Muscle of back (tissue), 11 donors: ENCODE measurements around the gene SLCO3A1. TPM values are rescaled to one million over a fixed set of nuclear protein-coding genes. Genes with fewer than 3 reads are reported as not detected.

Experiments used
- DNase-seq, 3 donors: peaks; one replicate each; pipeline versions ENCODE4 v3.0.0 to v3.0.0-alpha.2; 2013
- polyA plus RNA-seq, 10 donors: library from polyadenylated mRNA; unstranded; fragments of 120-200 nt; gene quantifications; one replicate each; pipeline ENCODE4 v1.2.1, GENCODE V29; 2013; ENCODE audit not compliant: insufficient read length in 10 of 10

SLCO3A1 gene
- polyA plus RNA-seq, 10 donors = 5.0 to 8.7 (median 6.5) TPM

DNA sequence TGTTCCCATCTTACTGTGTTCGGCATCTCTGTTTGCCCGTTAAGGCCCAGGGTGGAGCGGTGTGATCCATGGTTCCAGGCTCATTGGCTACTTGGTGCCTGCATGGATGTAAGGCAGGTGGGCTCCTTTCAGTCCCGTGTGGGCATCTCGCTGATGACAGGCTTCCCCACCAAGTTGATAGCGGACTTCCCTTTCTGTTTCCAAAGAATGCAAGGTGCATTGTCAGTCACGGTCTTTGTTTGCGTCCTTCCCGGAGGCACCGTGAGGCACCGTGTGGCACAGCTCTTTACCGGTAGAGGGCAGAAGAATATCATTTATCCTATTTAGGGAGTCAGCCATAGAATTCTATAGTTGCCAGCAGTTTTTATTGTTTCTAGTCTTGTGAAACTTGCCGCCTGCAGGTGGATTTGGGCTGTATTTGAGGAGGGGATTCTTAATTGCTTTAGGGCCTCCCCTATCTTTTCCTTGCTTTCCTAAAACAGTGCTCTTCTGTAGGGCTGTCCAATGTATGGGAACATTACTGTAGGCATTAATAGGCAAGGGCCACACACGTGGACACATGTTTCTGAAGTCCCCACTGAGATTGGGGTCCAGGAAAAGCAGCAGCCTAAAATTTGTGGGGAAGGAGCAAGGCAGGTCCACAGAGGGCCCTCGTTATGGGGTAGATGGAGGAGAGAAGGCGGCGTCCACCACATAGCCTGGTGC lies 244.1 kb downstream of the SLCO3A1 start:
- peak; percentile 45 to 78 (median 66) for DNase-seq

DNA sequence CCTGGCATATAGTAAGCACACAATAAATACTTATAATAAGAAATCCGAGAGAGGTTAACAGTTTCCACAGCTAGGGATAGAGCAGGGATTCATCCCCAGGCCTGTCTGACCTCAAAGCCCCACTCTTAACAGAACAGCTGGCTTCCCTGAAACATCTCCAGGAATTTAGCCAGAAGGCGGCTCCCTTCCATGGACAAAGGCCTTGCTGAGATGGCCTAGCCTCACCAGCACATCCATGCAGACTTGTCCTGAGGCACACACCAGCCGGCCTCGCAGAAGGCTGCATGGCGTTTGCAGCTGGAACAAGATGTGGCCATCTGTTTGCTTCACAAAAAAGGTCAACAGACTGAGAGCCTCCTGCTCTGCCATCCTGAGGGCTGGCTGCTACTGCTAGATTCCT lies 245.4 kb downstream of the SLCO3A1 start:
- peak; percentile 47 to 80 (median 69) for DNase-seq

DNA sequence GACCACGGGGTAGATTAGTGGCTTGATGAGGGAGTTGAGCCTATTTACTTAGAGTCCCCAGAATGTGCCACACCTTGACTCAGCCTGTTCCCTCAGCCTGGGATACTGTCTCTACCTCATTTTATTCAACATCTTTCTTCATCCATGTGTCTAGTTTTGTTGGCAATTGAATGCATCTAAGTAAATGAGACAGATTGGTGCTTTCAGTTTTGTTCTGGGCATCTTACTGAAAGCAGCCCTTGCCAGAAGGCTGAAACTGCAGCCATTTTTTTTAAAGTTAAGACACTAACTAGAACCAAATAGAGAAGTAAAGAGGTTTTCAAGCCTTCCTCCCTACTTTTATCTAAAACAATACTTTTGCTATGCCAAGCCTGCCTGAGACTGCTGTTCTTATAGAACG lies 246.8 kb downstream of the SLCO3A1 start:
- no peak for DNase-seq

DNA sequence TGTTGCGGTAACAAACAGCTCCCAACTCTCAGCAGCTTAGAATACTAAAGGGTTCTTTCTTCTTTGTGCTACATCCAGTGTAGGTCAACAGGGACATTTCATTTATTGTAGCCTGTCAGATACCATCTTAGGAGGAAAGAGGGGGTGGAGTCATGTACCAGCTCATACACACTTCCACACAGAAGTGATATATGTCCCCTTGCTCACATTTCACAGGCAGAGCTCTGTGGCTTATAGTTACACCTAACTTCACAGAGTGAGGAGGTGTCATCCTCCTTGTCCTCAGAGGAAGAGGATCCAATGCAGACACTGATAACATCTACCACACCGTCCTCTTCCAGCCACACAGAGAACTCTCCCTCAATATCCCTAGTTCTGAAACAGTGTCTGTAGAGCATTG lies 247.2 kb downstream of the SLCO3A1 start:
- DNase-seq = no peak

DNA sequence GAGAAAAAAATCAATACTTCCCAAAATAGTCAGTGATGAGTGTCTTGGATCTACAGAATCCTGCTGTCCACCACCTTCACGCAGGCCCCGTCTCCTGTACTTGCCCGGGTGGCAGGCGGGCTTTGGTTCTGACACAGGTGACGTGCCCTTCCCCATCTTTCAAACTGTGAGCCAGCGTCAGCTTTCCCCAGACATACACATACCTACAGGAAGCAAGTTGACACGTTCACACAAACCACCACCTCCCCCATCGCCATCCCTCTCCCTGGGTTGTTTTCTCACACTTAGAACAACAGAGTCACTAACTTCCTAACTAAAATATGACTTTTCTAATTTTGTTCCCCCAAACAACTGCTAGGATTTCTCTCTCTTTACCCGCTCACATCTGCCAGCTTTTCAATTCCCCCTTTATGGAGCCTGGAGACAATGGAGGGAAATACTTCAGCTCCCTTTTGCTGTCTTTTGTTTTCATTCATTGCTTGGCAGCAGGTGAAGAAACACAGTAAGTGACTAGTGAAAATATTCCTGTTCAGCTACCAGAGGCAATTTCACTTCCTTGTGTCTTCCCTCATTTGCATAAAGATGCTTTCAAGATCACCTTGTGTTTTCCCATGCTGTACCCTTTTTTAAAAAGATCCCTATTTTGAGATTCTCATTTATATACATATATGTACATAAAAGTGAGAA lies 248.3 kb downstream of the SLCO3A1 start:
- no peak for DNase-seq

DNA sequence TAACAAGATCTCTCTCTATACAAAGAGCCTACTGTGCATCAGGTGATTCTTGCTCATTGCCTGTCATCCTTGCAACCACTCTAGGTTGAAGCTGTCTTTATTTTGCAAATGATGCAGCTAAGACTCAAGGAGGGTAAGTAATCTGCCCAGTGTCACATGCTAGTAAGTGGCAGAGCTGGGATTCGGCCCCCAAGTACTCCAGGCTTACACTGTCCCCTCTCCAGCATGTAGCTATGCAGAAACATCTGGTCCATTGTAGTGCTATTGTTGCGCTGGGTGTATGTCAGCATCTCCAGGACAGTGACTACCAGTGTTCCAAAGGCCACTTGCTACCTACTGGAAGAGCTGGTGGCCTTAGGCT lies 248.9 kb downstream of the SLCO3A1 start:
- no peak for DNase-seq

DNA sequence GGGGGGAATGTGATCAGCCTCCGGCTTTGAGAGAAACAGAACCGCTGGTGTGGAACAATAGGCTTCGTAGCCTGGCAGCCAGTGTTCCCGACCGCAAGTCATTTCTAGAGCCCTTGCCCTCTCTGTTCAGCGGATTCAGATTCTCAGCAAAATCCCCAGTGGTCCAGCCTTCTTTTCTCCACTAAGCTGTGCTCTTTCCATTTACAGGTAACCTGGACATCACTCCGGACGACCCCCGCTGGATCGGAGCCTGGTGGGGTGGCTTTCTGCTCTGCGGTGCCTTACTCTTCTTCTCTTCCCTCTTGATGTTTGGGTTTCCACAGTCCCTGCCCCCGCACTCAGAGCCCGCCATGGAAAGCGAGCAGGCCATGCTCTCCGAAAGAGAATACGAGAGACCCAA lies 250.6 kb downstream of the SLCO3A1 start:
- no peak for DNase-seq

DNA sequence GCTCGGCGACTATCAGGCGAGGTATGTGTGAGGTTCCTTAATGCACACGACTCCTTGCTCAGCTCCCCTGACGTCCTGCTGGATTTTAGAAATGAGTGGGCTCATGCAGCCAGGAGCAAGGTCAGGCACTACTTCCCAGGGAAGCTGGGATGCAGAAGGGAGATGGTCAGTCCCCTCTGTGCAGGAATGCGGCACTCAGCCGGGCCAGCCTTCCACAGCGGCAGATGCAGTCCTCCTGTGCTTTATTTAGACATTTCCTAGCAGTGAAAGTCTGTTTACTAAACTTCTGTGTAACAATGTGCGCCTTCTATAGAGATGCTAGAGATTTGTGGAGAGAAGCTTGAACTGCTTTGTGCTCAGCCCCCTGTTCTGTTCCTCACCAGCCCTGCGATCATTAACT lies 252.1 kb downstream of the SLCO3A1 start:
- no peak for DNase-seq

DNA sequence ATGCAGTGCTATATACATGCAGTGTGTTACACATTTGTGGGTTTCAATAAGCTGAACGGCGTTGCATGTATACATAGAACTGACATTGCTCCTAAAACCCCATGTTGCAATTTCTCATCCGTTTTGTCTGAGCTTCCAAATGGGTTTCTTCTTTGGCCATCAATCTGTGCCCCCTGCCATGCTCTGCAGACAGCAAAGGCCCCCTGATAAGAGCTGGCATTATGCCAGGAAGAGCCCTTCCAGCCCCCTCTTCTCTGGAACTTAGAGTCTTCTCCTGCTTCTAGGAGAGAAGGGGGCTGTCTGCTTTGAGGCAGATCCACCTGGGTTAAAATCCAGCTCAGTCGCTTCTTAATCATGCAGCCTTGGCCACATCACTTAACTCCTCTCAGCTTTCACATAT lies 254.0 kb downstream of the SLCO3A1 start:
- DNase-seq = no peak

DNA sequence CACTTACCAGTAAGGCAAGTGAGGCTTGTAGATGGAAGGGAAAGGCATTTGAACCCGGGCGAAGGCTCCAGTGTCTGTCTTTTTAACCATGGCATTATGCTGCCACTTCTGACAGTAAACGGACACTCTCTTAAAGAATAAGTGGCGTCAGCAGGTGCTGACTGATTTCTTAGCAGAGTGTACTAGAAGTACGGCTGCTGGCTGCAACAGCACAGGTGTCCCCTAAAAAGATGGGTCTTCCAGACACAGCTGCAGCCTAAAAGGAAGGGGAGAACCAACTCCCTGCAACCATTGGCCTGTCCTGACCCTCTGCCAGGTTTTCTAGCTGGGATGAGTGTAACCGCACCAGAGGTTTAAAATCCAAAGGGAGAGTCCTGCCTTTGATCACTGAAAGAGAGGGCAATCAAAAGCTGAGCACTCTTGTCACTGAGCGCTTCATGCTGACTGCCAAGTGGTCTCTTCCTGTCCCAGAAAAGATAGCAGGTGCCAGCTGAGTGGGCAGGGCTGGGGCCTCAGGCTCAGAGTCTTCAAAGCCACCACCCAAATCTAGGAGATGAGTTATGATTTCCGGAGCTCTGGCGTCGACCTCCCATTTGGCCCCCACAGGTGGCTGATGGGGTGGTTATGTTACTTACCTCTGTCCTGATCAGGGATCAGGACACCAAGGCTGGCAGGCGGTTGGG lies 255.8 kb downstream of the SLCO3A1 start:
- DNase-seq = no peak

DNA sequence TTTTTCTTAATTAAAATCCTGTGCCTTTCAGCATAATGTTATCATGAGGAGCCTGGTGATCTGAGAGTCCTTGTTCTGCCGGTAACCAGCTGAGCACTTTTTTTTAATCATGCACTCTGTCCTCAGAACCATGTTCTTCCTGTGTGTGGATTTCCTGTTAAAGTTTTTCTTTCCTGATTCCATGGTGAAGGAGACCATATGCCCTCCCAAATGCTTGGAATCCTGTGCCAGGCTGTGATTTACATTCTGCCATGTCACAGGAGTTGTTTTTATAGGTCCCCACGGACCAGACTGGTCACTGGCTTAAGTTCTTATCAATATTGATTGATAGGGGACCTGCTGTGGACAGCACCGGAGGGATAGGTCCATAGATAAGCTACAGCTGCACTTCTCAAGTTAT lies 257.8 kb downstream of the SLCO3A1 start:
- DNase-seq = no peak

DNA sequence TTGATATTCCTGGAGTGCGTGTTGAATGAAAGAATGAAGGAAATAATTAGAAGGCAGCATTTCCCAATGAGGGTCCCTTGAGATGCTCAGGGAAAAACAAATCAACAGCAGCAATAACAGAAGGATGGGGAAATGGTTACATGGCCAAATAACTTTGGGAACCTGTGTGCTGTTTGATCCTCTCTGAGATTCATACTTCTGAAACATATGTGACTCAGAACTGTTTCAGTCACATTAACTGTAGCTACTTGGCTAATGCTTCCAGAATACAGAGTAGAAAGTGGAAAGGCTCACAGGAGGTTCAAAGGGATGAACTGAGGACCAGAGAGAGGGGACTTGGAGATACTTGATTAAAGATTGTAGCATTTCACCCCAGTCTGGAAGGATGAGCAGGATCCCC lies 258.2 kb downstream of the SLCO3A1 start:
- DNase-seq = no peak

DNA sequence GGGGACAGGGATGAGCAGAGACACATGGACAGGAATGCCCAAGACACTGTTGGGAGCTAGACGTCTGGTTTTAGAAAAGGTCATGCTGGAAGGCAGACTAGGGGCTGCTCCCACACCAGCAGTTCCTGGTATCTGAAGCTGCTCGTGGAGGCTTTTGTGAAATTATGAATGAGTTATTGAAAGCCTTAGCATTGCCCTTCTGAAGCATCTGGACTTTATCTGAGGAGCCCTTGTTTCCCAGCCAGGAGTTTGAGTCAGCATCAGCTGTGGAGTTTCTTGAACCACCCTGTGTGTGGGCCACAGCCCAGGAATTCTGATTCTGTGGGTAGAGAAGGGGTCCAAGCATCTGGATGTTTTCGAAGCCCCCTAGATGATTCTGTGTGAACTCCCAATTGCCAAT lies 258.7 kb downstream of the SLCO3A1 start:
- peak in 1 of 3 donors; percentile 20 for DNase-seq

DNA sequence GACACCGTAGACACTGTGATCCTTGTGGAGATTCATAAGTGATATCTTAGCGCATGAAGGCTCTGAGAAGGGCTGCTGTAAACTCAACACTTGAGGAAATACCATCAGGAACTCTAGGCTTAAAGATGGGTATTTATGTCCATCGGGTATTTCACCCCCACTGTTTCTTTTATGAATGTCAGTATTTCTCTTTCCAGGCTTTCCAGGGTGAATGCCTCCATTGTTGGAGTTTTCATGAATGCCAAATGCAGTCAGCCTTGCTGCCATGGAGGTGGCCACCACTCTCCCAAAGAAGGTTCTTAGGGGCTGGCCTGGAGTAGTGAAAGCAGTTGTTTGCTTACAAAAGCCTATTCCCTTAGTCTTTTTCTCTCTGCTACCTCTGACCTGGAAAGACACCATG lies 259.2 kb downstream of the SLCO3A1 start:
- DNase-seq = no peak

DNA sequence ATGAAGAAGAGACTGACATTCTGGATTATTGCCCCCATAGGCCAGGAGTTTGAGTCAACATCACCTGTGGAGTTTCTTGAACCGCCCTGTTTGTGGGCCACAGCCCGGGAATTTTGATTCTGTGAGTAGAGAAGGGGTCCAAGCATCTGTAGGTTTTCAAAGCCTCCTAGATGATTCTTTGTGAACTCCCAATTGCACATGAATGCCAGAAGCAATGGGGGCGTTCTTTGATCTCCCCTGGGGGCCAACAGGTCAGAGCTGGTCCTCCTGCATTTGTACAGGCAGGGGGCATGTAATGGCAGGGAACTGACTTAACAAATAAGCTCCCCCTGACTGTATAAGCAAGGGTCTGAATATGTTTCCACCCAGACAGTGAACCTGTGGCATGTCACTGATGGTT lies 260.3 kb downstream of the SLCO3A1 start:
- no peak for DNase-seq

DNA sequence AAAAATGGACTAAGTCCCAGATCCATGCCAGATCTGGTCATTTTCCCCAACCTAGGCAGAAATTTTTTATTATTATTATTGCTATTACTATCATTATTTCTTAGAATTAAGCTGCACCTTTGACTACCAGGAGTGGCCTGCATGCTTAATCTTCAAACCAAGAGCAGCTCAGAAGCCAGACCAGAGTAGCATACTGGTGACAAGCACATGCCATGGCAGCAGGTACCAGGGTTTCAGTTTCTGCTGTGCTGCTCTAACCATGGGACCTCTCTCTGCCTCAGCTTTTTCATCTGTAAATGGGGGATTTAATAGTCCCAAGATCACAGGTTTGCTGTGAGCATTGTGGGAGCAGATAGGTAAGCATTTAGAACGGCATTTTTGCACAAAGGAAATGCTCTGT lies 262.3 kb downstream of the SLCO3A1 start:
- DNase-seq = no peak

DNA sequence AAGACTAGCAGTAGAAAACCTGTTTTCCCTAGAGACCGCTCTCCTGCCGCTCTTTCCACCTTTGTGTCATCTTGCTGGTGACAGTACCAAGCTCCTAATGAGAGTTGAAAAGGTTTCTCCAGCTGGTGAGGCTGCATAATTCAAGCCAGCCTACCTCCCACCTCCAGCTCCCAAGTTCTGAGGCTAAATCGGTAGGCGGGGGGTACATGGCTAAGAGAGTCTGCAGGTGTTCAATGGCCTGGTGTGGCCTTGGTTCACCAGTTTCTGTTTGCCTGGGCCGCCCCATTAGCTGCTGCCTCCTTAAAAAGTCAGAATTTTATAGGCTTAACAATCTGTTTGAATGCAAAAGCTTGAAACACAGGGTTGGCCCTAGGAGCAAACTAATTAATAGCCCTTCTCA lies 262.8 kb downstream of the SLCO3A1 start:
- no peak for DNase-seq

DNA sequence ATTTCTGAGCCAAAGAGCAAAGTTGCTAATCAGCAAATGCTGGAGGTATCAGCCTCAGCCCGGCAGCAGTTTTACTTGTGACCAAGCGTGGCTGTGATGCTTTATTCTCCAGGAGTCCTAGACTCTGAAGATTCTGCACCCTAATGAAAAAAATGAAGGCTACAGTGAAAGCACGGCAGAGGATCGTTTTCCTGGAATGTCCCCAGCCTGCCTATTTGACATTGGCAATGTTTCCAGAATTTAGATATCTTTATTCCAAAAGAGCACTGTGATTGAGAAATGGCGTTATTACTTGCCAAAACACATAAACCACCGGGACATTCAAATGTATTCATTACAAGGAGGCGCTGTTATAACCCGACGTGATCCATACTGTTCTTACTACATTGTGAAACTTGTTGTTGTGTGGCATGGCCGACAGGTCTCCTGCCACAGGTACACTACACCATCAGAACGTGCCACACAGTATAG lies 263.8 kb downstream of the SLCO3A1 start:
- peak in 1 of 3 donors; percentile 49 for DNase-seq

DNA sequence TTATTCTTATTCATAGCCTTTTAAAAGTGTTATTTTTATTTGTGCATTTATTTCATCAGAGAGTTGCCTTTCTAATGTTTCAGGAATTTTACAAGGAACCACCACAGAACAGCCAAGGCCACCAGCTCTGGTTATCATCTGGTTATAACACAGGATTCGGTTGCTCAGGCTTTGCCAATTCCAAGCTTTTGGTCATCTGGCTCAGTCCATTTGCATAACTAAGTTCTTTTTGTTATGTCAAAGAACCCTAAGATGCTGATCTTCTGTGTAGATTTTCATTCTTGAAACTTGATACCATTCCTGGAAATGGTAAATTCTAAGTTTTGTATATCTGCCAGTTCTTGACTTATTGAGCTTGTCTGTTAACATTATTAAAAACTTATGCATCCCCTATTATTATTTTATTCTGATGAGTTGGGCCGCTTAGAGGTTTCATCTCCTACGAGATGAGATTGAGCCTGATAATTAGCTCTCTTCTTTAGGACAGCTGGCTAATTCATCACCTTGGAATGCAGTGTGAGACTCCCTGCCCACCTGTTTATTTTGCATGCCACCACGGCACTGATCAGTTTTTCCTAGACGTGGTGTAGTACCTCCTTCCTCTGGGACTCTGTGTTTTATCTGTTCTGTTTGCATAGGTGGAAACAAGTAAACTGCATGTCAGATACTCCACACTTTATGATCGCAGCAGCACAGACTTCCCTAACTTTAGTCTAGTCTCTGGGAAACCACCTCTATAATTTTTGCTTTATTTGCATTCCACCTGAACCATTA lies 264.8 kb downstream of the SLCO3A1 start:
- no peak for DNase-seq

DNA sequence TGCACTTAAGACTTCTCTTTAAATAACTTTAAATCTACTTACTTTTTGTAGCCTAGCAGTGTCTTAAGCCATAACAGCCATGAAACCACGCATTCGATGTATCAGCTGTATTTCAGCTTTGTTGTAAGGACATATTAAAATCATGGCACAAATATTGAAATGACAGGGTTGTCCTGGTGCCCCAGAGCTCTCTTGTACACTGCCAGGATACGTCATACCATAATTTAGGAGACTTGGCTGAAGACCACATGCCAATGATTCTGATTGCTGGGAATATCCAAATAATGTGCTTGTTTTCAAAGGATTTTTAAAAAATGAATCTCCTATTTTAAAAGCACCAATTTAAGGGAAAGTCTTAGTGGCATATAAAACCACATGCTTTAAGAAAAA lies 265.4 kb downstream of the SLCO3A1 start:
- DNase-seq = no peak

DNA sequence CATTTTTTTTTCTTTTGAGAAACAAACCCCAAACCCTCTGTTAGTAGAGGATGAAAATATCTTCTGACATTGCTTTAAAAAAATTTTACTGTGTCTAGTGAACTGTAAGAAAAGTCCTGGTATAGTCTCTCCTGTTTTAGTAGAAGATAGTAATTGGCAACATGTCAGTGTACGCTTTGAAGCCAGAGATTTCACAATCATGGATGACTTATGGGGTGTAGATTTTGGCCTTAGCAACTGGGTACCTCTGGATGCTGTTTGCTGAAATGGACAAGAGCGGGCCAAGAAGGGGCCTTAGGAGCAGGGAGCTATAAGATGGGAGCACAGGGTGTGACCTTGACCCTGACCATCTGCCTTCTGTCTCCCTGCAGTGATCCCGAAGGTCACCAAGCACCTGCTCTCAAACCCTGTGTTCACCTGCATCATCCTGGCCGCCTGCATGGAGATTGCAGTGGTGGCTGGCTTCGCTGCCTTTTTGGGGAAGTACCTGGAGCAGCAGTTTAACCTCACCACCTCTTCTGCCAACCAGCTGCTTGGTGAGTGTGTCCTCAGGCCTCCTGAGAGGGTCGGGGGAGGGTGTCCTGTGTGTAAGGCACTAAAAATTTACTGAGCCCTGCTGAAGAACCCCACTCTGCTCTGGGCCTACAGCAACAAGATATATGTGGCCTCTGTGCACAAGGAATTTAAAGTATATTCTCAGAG lies 266.7 kb downstream of the SLCO3A1 start:
- DNase-seq = no peak

DNA sequence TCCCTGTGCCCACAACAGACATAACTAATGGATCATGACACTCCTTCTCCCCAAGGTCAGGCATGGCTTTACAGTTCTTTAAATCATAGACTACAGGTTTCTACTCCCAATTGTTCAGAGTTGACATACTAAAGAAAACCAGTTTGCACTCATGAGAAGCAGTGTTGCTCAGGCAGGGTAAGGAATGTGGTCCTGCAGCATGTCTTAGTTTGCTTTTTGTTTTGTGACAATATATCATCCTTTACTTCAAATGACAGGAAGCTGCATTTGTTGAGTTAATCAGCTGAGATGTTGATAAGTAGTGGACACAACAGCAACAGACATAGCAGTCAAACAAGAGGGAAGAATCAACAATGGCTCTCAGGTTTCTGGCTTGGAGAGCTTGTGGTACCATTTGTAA lies 267.5 kb downstream of the SLCO3A1 start:
- no peak for DNase-seq
